AG04450 (cell line): Measurements from ENCODE around the gene CXXC5. TPM values are rescaled to one million over a fixed set of nuclear protein-coding genes. Genes with fewer than 3 reads are reported as not detected.

ENCODE experiments used
- CTCF ChIA-PET: fragments of 300-600, 350-600 bp; formaldehyde crosslinking; extraction: SDS; loops from one replicate; lab custom pipeline; 2022; ENCODE audit warnings: antibody characterized with exemption, inconsistent platforms; lab: Charles Lee
- POLR2A ChIA-PET: fragments of 350-600 bp; formaldehyde crosslinking; extraction: SDS; loops from one replicate; lab custom pipeline; 2021; ENCODE audit warnings: antibody characterized with exemption, inconsistent platforms; lab: Yijun Ruan, JAX
- DNase-seq: peaks from one replicate; pipeline ENCODE4 v3.0.0-alpha.2; 2011; ENCODE audit warnings: low read depth, low spot score
- H3K27ac ChIP-seq: one replicate; pipeline ENCODE4 v1.5.1; 2012; ENCODE audit warnings: low read depth, low read length, control low read depth
- H3K27me3 ChIP-seq: one replicate; pipeline ENCODE4 v1.6.0; 2012; ENCODE audit warnings: low read length; ENCODE audit not compliant: control insufficient read depth, insufficient read depth
- H3K4me3 ChIP-seq: 2 replicates; pipeline ENCODE4 v1.5.1; 2011; ENCODE audit warnings: mild to moderate bottlenecking, low read depth, low read length, control low read depth
- H3K9me3 ChIP-seq: 2 replicates; pipeline ENCODE4 v1.5.1; 2012; ENCODE audit warnings: low read length; ENCODE audit not compliant: control insufficient read depth, insufficient read depth
- polyA plus RNA-seq: library from polyadenylated mRNA; depleted of rRNA; stranded (reverse); fragments of >200 nt; gene quantifications from 2 replicates; pipeline ENCODE4 v1.2.3, GENCODE V29; 2011
- TF ChIP-seq, protein P1 (sequence below): IDR thresholded peaks from 2 replicates; pipeline ENCODE4 v1.5.1; 2011; ENCODE audit warnings: low read depth, low read length, control low read depth, inconsistent platforms

The CXXC5 gene
- polyA plus RNA-seq, 1 experiment, result 21.5 TPM

GRCh38 chr5:139705191-139705590 lies 57.0 kb downstream of the CXXC5 start:
- no peaks in the 10 kb centered on the region for H3K27me3 ChIP-seq
- ChIA-PET POLR2A (no interaction called here), CTCF (no interaction called here)

GRCh38 chr5:139705655-139706587 lies 57.8 kb downstream of the CXXC5 start:
- Histone ChIP-seq H3K27ac (no peak overlapping the region), H3K27me3 (no peaks in the 10 kb centered on the region), H3K4me3 (no peak overlapping the region), H3K9me3 (peaks cover 8% of the 10 kb centered on the region; the same call in 1 of the 2 replicates)
- ChIA-PET CTCF (no interaction called here), POLR2A (no interaction called here)
- TF ChIP-seq, protein P1, sequence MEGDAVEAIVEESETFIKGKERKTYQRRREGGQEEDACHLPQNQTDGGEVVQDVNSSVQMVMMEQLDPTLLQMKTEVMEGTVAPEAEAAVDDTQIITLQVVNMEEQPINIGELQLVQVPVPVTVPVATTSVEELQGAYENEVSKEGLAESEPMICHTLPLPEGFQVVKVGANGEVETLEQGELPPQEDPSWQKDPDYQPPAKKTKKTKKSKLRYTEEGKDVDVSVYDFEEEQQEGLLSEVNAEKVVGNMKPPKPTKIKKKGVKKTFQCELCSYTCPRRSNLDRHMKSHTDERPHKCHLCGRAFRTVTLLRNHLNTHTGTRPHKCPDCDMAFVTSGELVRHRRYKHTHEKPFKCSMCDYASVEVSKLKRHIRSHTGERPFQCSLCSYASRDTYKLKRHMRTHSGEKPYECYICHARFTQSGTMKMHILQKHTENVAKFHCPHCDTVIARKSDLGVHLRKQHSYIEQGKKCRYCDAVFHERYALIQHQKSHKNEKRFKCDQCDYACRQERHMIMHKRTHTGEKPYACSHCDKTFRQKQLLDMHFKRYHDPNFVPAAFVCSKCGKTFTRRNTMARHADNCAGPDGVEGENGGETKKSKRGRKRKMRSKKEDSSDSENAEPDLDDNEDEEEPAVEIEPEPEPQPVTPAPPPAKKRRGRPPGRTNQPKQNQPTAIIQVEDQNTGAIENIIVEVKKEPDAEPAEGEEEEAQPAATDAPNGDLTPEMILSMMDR, result no peak
- DNase-seq, result no peak

More at GRCh38 chr5:139705191-139705590, 57.0 kb downstream of the CXXC5 start:
- no peak overlapping the region for H3K4me3 ChIP-seq
- no peak overlapping the region for H3K27ac ChIP-seq
- peaks cover 4% of the 10 kb centered on the region; the same call in 1 of the 2 replicates for H3K9me3 ChIP-seq
- TF ChIP-seq, protein P1, result no peak
- DNase-seq, result no peak

GRCh38 chr5:139707445-139708003 lies 59.4 kb downstream of the CXXC5 start:
- CTCF ChIA-PET, result no interaction called here
- TF ChIP-seq, protein P1, result no peak
- DNase-seq, result no peak
- peaks cover 6% of the 10 kb centered on the region for H3K27me3 ChIP-seq
- no peak overlapping the region for H3K4me3 ChIP-seq
- POLR2A ChIA-PET, result interaction anchor here (0.6 kb wide), 1 partner anchor 13 kb away, joined by 3 read pairs; no protein-coding TSS in a partner anchor
- peaks cover 8% of the 10 kb centered on the region; the same call in 1 of the 2 replicates for H3K9me3 ChIP-seq
- no peak overlapping the region for H3K27ac ChIP-seq

DNA sequence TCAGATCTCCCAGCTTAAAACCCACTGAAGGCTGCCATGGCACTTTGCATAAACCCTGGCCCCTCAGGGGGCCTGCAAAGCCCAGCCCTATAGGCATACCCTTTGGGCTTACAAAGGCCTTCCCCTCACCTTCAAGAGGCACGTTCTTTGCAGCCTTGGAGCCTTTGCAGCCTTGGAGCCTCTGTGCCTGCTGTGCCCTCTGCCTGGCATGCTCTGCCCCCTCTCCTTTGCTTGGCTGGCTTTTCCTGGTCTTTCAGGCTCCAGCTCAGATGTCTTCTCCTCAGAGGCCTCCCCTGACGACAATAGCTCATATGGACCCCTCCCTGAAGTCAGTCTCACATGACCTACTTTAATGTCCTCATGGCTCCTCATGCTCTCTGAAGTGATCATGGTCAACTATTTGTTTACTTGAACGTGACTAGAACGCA lies 60.3 kb downstream of the CXXC5 start:
- ChIA-PET CTCF (no interaction called here), POLR2A (no interaction called here)
- Histone ChIP-seq H3K27me3 (peaks cover 6% of the 10 kb centered on the region), H3K27ac (no peak overlapping the region), H3K9me3 (peaks cover 8% of the 10 kb centered on the region; the same call in 1 of the 2 replicates), H3K4me3 (no peak overlapping the region)
- TF ChIP-seq, protein P1, result no peak
- DNase-seq, result no peak
